Myocyte (in vitro differentiated cells): ENCODE results near the gene ADCY6. TPM values are rescaled to one million over a fixed set of nuclear protein-coding genes. Genes with fewer than 3 reads are reported as not detected.
"Not testable (repeated sequence)": the region's sequence is repeated elsewhere in the genome, so short reads cannot be mapped to it uniquely, and the experiment has no call there.

Experiments
- DNase-seq: peaks from one replicate; pipeline ENCODE4 v3.0.0-alpha.2; 2012; ENCODE audit warnings: low read depth
- microRNA-seq: library from miRNA; unstranded; fragments of <30 nt; microRNA quantifications from one replicate; pipeline ENCODE4, GENCODE V29; 2016
- total RNA-seq: library from RNA; depleted of rRNA; stranded (reverse); fragments of >200 nt; gene quantifications from 2 replicates; pipeline ENCODE4 v1.2.3, GENCODE V29; 2014

ADCY6 gene
- total RNA-seq, 1 donor from 2014 or later: 44.2 TPM

- DNase-seq: no peak
Measured at GRCh38 chr12:48764521-48764920, 24.4 kb downstream of the ADCY6 start.

GRCh38 chr12:48758737-48759136 is 30.2 kb downstream of the ADCY6 start:
- DNase-seq: no peak

- DNase-seq: no peak
Measured at GRCh38 chr12:48758186-48758585, 30.7 kb downstream of the ADCY6 start.

- peak; percentile 7 for DNase-seq
Measured at GRCh38 chr12:48750769-48751356, 38.0 kb downstream of the ADCY6 start.

- no peak for DNase-seq
Measured at GRCh38 chr12:48750215-48750614, 38.7 kb downstream of the ADCY6 start.

GRCh38 chr12:48744251-48745008 is 44.5 kb downstream of the ADCY6 start:
- peak; percentile 83 for DNase-seq

GRCh38 chr12:48739618-48740269 is 49.1 kb downstream of the ADCY6 start:
- no peak for DNase-seq

- DNase-seq: no peak
Measured at GRCh38 chr12:48736456-48736855, 52.4 kb downstream of the ADCY6 start.

GRCh38 chr12:48728807-48729206 is 60.1 kb downstream of the ADCY6 start:
- DNase-seq: no peak

GRCh38 chr12:48720737-48721136 is 68.2 kb downstream of the ADCY6 start:
- DNase-seq: not testable (repeated sequence)

GRCh38 chr12:48720171-48720570 is 68.7 kb downstream of the ADCY6 start:
- not testable (repeated sequence) for DNase-seq

GRCh38 chr12:48719002-48719401 is 69.9 kb downstream of the ADCY6 start:
- not testable (repeated sequence) for DNase-seq

- peak; percentile 3 for DNase-seq
Measured at GRCh38 chr12:48717252-48717695, 71.6 kb downstream of the ADCY6 start.

GRCh38 chr12:48716493-48717251 is 72.2 kb downstream of the ADCY6 start, which contains the start of gene CCNT1:
TSS of gene CCNT1 (minus strand) at chr12:48716707. CDS start at chr12:48716675, 32 bp downstream.
- DNase-seq: peak; percentile 100

Small RNA genes within 50 kb of the gene (microRNA-seq; reads per million reads assigned to microRNA genes)
- gene MIR4701: not detected

Other genes starting within 250 kb of the ADCY6 start
- gene LALBA, start 219.0 kb downstream of the ADCY6 start, total RNA-seq: not detected in 2 replicates
- 25.4 and 54.8 TPM in 2 replicates for gene KANSL2, start 106.9 kb downstream of the ADCY6 start, total RNA-seq
- gene CCNT1, start 72.4 kb downstream of the ADCY6 start, total RNA-seq: 35.1 and 37.5 TPM in 2 replicates
- gene CACNB3, start 29.4 kb upstream of the ADCY6 start, total RNA-seq: 8.5 and 9.0 TPM in 2 replicates
- gene DDX23, start 63.1 kb upstream of the ADCY6 start, total RNA-seq: 60.4 and 61.2 TPM in 2 replicates
- gene RND1, start 76.8 kb upstream of the ADCY6 start, total RNA-seq: not detected in 2 replicates
- gene FKBP11, start 136.4 kb upstream of the ADCY6 start, total RNA-seq: 4.3 and 8.0 TPM in 2 replicates
- 47.6 and 54.1 TPM in 2 replicates for gene ARF3, start 168.4 kb upstream of the ADCY6 start, total RNA-seq
- 0.83 and 1.4 TPM in 2 replicates for gene WNT10B, start 182.6 kb upstream of the ADCY6 start, total RNA-seq
- not detected in 2 replicates for gene WNT1, start 189.2 kb upstream of the ADCY6 start, total RNA-seq
- 3.4 and 12.3 TPM in 2 replicates for gene DDN, start 210.3 kb upstream of the ADCY6 start, total RNA-seq
- 67.0 and 76.0 TPM in 2 replicates for gene PRKAG1, start 229.7 kb upstream of the ADCY6 start, total RNA-seq